Suppressor macrophage (primary cell): ENCODE measurements around the gene PTPRE.
A peak's percentile ranks its signal among the peaks of the same experiment; 100 is the strongest.

Experiments used
- DNase-seq, 4 experiments: peaks; one replicate each; pipeline ENCODE4 v3.0.0-alpha.2; 2020 to 2022

The PTPRE gene

GRCh38 chr10:127986531-127987466, 79.9 kb downstream of the PTPRE start:
- peak in 2 of 4 experiments; percentile 27 to 32 for DNase-seq

DNA sequence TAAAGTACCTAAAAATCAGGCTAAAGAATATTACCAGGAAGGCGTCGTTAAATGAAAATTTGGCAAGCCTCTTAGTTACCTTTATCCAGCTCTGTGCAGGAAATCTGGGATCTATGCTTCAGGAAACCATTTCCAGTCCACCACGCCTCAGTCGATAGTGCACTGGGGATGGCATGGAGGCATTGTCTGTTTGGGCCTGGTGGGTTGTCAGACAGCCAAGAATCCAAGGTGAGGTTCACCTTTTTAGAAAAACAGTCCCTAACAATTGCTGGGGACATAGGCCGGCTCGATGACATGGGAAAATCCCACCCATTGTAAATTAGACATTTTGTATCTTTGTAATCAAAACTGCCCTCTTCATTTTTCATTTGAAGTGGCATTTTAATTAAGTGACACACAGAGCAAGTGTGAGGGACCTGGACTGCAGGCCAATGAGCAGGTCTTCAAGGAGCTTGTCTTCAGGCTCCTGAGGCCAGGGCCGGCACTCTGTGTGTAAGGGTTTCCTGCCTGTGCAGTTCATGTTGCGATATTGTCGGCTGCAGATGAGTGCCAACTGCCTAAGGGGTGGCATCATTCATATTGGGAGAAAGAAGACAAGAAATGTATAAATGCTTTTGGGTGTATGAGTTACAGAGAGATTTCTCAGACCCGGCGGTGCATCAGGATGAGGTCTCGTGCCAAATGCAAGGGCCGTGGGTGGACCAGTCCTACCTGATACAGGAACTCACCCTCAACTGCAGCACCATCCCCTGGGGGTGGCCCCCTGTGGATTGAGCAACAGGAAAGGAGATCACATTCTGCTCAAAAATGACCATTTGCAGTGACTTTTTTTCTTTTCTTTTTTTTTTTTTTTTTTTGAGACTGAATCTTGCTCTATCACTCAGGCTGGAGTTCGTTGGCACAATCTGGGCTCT, 80.8 kb downstream of the PTPRE start:
- DNase-seq = peak in 2 of 4 experiments; percentile 24 to 34

DNA sequence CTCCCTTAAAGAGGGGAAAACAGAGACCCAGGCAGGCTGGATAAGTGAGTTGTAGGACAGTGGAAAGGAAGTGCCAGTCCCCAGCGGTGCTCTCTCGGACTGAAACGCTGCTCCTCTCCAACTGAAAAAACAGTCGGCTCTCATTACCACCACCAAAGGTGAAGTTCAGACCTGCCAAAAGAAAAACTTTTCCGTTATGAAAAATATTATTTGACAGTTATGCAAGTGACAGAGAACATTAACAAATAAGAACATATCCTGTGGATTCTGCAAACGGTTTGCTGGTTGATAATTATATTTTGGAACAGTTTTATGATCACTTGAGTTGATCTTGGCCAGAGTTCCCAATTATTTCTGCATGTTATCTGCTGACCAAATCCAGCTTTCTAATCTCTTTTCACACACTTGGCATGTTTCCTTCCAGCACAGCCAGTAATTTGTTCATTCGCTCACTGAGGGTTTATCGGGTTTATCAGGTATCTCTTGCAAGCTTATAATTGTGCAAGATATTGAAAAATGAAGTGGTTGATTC, 82.6 kb downstream of the PTPRE start:
- peak in 2 of 4 experiments; percentile 16 to 34 for DNase-seq

DNA sequence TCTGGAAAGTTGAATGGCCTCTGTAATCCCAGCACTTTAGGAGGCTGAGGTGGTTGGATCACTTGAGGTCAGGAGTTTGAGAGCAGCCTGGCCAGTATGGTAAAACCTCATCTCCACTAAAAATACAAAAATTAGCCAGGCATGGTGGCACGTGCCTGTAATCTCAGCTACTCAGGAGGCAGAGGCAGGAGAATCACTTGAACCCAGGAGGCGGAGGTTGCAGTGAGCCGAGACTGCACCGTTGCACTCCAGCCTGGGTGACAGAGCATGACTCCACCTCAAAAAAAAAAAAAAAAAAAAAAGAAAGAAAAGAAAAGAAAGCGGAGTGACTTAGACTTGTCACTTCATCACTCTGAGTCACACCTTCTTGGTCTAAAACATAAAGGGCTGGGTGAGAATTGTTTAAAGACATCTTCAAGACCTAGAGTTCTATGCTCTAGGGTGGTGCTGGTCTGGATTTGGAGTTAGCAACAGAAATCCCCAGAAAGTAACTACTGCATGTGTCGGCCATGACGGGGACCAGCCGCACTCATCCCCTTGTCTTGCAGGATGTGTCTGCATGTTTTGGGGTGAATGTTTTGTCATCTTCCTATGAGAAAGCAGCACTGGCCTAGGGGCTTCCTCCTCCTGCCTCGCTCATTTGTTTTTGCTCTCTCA, 83.4 kb downstream of the PTPRE start:
- DNase-seq = peak in 3 of 4 experiments; percentile 28 to 46 (median 34)

- peak; percentile 66 to 93 (median 84) for DNase-seq
Measured at GRCh38 chr10:127990846-127991542, 84.1 kb downstream of the PTPRE start.

DNA sequence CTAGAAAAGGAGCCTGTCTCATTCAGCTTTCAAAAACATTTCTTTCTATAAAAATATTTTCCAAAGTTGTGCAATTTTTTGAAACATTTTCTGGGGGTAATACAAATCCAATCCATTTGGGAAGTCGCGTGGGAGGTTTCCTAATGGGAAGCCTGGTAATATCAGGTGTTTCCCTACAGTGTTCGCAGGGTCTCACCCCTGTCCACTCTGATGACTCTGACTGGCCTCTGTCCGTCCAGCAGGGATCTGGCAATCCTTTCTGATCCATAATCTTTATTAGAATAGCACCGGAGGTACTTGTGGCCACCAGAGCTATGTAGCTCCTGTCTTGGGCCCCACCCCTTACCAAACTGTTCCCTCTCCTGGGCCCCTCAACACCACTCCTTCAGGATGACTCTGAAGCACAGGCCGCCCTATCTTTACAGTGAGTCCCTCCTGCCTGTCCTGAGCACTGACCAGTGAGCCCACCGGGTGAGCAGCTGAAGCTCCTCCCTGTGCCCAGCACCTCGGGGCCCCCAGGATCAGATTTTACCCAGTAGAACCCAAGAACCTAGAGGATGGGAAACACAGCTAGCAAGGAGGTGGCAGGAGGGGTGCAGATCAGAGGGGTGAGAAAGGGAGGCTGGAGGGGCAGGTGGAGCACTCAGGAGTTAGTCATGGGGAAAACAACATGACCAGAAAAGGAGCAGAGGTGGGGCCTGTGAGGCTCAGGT, 84.8 kb downstream of the PTPRE start:
- DNase-seq = no peak

DNA sequence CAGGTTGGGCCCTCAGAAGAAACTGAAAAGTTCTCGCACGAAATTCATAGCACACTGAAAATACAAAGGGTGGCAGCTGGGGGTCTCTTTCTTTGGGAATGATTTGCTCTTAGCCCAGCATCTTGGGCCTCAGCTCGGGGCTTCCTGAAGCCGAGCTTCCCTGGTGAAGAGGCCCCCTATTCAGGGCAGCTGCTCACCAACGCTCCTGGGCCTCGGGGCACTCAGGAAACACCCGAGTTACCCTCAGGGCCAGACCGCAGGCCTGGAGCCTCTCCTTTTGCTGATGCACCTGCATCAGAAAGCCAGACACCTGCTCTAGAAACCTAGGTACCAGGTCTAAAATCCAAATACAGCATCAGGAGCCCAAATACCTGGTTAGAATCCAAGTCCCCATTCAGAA, 85.5 kb downstream of the PTPRE start:
- DNase-seq = no peak

DNA sequence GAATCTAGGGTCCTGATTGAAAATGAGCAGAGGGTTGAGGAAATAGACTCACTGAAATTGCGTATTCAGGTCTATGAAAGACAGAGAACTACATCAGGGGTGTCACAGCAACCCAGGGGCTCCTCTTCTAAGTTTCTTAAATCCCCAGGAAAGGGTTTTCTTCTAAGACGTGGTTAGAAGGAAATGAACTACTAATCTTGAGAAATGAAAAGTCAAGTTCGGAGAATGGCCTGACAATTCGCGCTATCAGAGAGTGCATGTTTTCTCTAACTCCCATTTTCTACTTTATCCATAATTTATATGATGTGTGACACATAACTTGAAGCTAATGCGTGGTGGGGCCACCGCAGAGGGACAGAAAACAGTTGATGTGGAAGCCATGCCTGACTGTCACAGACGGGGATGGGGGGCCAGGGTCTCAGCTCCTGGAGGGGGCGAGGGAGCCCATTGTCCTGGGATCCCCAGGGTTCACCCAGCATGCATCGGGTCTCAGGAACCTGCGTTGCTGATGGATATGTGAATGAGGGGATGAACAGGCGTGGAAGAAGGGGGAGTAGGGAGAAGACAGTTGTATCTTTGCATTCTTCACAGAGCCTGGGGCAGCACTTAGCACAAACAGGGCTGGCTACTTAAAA, 86.3 kb downstream of the PTPRE start:
- DNase-seq = no peak

GRCh38 chr10:127995939-127996338, 89.0 kb downstream of the PTPRE start:
- no peak for DNase-seq

- peak in 3 of 4 experiments; percentile 40 to 44 (median 41) for DNase-seq
Measured at GRCh38 chr10:127996586-127996985, 89.7 kb downstream of the PTPRE start.

- no peak for DNase-seq
Measured at GRCh38 chr10:127997271-127997670, 90.4 kb downstream of the PTPRE start.

DNA sequence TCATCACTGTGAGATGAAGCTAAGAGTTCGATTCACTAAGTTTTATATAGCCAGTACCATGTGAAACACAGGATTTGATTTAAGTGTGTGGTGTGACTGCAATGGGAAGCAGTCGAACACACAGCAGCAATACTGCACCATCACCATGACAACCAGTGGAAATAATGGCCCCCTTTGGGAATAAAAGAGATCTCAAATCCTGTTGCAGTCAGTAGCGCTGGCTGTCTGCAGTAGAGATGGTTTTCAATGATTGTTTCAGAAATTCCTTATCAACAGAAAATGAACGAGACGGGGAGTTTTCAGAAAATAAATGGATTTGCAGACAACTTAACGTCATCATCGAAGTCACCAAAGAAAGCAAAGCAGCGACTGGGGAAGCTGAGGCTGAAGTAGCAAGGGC, 91.0 kb downstream of the PTPRE start:
- no peak for DNase-seq

DNA sequence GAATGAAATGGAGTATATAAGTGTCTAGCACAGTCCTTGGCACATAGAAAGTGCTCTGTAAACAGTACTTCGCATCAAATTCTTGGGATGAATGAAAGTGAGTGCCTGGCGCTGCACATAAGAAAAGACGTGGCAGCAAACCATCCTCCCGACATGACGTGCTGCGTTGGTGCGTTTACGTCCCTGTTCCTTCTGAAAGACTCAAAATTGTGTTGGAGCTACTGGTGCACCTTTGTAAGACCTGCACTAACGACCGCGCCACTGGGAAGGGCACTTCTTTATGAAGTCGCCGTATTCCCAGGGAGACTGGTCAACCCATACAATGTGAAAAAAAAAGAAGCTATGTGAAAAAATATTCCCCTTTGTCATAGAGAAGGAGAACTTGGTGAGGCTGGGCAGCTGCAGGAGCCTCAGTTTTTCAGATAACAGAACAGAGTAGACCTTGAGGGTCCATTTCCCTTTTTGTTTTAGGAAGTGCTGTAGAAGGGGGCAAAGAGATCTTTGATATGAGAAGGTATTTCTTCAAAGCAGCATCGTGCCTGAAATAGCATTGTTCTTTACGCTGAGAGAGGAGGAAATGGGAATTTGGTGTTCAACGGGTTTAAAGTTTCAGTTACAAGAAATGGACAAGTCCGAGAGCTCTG, 91.7 kb downstream of the PTPRE start:
- DNase-seq = peak in 2 of 4 experiments; percentile 14 to 26

- DNase-seq = peak in 2 of 4 experiments; percentile 28 to 29
Measured at GRCh38 chr10:127999297-128000129, 92.6 kb downstream of the PTPRE start.

DNA sequence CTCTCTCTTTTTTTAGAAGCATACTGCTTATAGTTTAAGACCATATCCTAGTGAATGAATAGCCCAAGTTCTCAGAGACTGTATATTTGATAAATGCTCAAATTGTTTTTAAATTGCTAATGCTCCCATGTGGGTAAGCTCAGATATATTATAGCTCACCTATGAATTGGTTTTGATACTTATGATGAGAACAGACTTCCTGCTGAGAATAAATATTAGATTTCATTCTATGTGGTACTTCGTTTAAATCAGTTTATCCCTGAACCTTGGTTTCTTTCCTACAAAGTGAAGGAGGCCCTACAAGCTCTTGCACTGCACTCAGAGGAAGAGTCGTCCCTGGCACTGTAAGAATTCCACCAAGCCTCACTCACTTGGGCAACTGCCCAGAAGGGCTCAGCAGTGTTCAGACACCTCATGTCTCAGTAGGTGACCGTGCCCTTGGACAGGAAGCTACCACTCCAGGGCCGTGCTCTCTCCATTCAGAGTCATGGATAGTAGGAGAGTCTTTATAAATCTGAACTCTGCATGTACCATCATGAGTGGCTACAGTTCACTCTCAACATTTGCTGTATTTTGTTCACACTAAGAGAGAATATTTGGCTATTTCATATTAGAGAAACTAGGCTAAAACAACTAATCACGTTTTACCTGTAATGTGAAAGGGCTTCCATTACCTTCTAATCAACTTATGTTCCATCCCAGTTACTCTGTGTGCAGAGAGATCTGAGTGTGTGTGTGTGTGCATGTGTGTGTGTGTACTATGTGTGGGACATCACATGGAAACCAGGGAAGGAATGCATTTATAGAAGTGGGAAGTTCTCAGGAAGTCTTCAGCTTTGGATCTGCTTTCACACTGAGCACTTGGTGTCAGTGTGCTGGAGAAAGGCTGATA, 93.8 kb downstream of the PTPRE start:
- DNase-seq = no peak

GRCh38 chr10:128001363-128001745, 94.5 kb downstream of the PTPRE start:
- no peak for DNase-seq

GRCh38 chr10:128001849-128002248, 94.9 kb downstream of the PTPRE start:
- DNase-seq = no peak

DNA sequence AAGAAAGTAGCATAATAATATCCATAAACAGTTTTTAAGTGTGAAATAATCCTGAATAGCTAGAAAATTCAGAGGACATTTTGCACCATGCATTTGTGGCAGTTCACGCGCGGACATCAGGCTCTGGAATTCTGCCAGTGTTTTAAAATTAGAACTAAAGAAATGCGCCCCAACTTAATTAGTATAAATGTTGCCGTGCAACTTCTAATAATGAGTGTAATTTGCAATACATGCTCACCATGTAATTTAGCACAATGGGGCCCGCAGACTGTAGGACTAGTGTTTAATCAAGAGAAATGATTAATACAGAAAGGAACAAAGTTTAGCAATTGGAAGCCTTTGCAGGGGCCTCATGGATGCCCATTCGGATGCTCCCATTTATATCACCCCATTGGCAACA, 96.6 kb downstream of the PTPRE start:
- no peak for DNase-seq
